Activated T-cell treated with anti-CD3 and anti-CD28 coated beads, Interleukin-2, amount 50 U/mL, for 4 hours (primary cell): ENCODE measurements around the gene C5AR1. TPM values are rescaled to one million over a fixed set of nuclear protein-coding genes. Genes with fewer than 3 reads are reported as not detected.
"Not testable (repeated sequence)": the region's sequence is repeated elsewhere in the genome, so short reads cannot be mapped to it uniquely, and the experiment has no call there.

Experiments used
- ATAC-seq, 2 donors: fragments of 200-7000 bp; cut with Tn5 transposase; one replicate each; pipeline ENCODE4 v1.10.0; 2021
- DNase-seq: peaks from one replicate; pipeline ENCODE4 v3.0.0-alpha.2; 2020
- H3K27me3 Mint-ChIP-seq: one replicate; pipeline ENCODE4 v1.8.0; 2021; ENCODE audit warnings: low read depth, mixed read lengths
- H3K36me3 Mint-ChIP-seq: one replicate; pipeline ENCODE4 v1.8.0; 2022; ENCODE audit warnings: mixed read lengths; ENCODE audit not compliant: insufficient read depth
- H3K4me1 Mint-ChIP-seq: one replicate; pipeline ENCODE4 v1.8.0; 2021; ENCODE audit warnings: low read depth, mixed read lengths
- H3K4me3 Mint-ChIP-seq: one replicate; pipeline ENCODE4 v1.8.0; 2021; ENCODE audit warnings: mild to moderate bottlenecking, moderate library complexity, mixed read lengths
- H3K9me3 Mint-ChIP-seq: one replicate; pipeline ENCODE4 v1.8.0; 2021; ENCODE audit warnings: mixed read lengths
- total RNA-seq, 3 donors: library from RNA; stranded (reverse); gene quantifications; one replicate each; pipeline ENCODE4 v1.2.1, GENCODE V29; 2021

Gene C5AR1
- total RNA-seq, 3 donors from 2014 or later: 0.63 to 0.83 (median 0.68) TPM

- H3K36me3 Mint-ChIP-seq, DNase-seq, H3K9me3 Mint-ChIP-seq, H3K27me3 Mint-ChIP-seq, ATAC-seq, H3K4me3 Mint-ChIP-seq: not testable (repeated sequence)
- H3K4me1 Mint-ChIP-seq: peaks cover 11% of the 10 kb centered on the region
These were observed 27.4 kb downstream of the C5AR1 start for GRCh38 chr19:47336765-47337718.

DNA sequence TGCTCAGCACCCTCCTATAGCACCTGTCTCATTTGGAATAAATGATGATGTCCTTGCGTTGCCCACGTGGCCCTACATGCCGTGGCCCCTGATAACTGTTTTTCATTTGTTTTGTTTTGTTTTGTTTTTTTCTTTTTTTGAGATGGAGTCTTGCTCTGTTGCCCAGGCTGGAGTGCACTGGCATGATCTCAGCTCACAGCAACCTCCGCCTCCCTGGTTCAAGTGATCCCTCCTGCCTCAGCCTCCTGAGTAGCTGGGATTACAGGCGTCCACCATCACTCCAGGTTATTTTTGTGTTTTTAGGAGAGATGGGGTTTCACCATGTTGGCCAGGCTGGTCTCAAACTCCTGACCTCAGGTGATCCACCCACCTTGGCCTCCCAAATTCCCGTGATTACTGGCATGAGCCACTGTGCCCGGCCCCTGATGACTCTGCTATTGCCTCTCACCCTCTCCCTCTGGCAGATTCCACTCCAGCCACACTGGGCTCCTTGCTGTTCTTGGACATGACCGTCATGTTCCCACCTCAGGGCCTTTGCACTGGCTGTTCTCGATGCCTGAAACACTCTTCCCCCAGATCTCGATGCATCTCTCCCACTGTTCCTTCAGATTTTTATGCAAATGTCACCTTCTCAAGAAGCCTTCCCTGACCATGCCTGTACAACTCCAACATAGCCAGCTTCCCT is 29.7 kb downstream of the C5AR1 start:
- H3K4me3 Mint-ChIP-seq: no peak overlapping the region
- no peak for DNase-seq

GRCh38 chr19:47340477-47341208 is 31.0 kb downstream of the C5AR1 start:
- no peaks in the 10 kb centered on the region for H3K9me3 Mint-ChIP-seq
- no peaks in the 10 kb centered on the region for H3K36me3 Mint-ChIP-seq
- peaks cover 10% of the 10 kb centered on the region for H3K4me1 Mint-ChIP-seq
- no peak overlapping the region for H3K4me3 Mint-ChIP-seq
- H3K27me3 Mint-ChIP-seq: no peaks in the 10 kb centered on the region
- no peak for ATAC-seq
- no peak for DNase-seq

More for the DNA sequence above, 29.7 kb downstream of the C5AR1 start:
- H3K4me1 Mint-ChIP-seq: peaks cover 11% of the 10 kb centered on the region
- no peaks in the 10 kb centered on the region for H3K36me3 Mint-ChIP-seq
- H3K27me3 Mint-ChIP-seq: no peaks in the 10 kb centered on the region
- H3K9me3 Mint-ChIP-seq: no peaks in the 10 kb centered on the region
- no peak for ATAC-seq

GRCh38 chr19:47341734-47342133 is 32.1 kb downstream of the C5AR1 start:
- DNase-seq: no peak

GRCh38 chr19:47343194-47343802 is 33.6 kb downstream of the C5AR1 start:
- H3K27me3 Mint-ChIP-seq: no peaks in the 10 kb centered on the region
- no peaks in the 10 kb centered on the region for H3K4me1 Mint-ChIP-seq
- H3K36me3 Mint-ChIP-seq: no peaks in the 10 kb centered on the region
- H3K9me3 Mint-ChIP-seq: no peaks in the 10 kb centered on the region
- ATAC-seq (no peak), DNase-seq (no peak)
- no peak overlapping the region for H3K4me3 Mint-ChIP-seq

More at GRCh38 chr19:47341734-47342133, 32.1 kb downstream of the C5AR1 start:
- no peak overlapping the region for H3K4me3 Mint-ChIP-seq
- no peaks in the 10 kb centered on the region for H3K27me3 Mint-ChIP-seq
- H3K4me1 Mint-ChIP-seq: peaks cover under 1% of the 10 kb centered on the region
- ATAC-seq: no peak
- no peaks in the 10 kb centered on the region for H3K36me3 Mint-ChIP-seq
- H3K9me3 Mint-ChIP-seq: no peaks in the 10 kb centered on the region

DNA sequence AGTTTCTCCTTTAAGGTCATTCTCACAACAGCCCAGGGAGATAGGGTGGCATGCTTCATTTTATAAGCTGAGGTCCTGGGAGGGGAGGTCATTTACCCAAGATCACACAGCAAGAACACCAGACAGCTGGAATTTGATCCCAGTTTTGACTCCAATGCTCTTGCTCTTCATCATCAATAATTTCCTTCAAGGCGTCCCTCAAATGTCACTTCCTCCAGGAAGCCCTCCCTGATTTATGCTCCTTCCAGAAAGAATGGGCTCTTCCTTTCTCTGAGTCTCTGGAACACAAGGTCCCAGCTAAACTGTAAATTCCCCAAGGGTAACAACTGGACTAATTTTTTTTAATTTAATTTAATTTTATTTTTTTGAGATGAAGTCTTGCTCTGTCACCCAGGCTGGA is 34.8 kb downstream of the C5AR1 start:
- no peak for ATAC-seq
- H3K9me3 Mint-ChIP-seq: no peaks in the 10 kb centered on the region
- no peak for DNase-seq
- H3K36me3 Mint-ChIP-seq: no peaks in the 10 kb centered on the region
- H3K27me3 Mint-ChIP-seq: no peaks in the 10 kb centered on the region
- no peak overlapping the region for H3K4me3 Mint-ChIP-seq
- peaks cover 10% of the 10 kb centered on the region for H3K4me1 Mint-ChIP-seq

DNA sequence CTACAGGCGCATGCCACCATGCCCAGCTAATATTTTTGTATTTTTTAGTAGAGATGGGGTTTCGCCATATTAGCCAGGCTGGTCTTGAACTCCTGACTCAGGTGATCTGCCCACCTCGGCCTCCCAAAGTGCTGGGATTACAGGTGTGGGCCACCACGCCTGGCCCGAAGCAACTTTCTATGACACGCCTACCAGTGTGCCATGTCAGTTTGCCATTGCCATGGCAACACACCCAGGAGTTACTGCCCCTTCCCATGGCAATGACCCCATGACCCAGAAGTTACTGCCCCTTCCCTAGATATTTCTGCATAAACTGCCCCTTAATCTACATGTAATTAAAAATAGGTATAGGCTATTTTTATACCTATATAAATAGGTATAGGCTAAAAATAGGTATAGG is 36.4 kb downstream of the C5AR1 start:
- H3K4me1 Mint-ChIP-seq: peaks cover 23% of the 10 kb centered on the region
- DNase-seq, ATAC-seq, H3K9me3 Mint-ChIP-seq, H3K36me3 Mint-ChIP-seq, H3K4me3 Mint-ChIP-seq, H3K27me3 Mint-ChIP-seq: not testable (repeated sequence)

- peak within 1 kb of the TSS; percentile 97 for H3K4me3 Mint-ChIP-seq
- H3K27me3 Mint-ChIP-seq: no peaks in the 10 kb centered on the region
- peaks cover 16% of the 10 kb centered on the region for H3K36me3 Mint-ChIP-seq
- peak; percentile 97 for ATAC-seq
- DNase-seq: peak; percentile 99
- H3K4me1 Mint-ChIP-seq: peaks cover 36% of the 10 kb centered on the region
- H3K9me3 Mint-ChIP-seq: peaks cover 4% of the 10 kb centered on the region
These were observed 39.4 kb downstream of the C5AR1 start, which contains the start of gene DHX34 for GRCh38 chr19:47348819-47349795. TSS of gene DHX34 (plus strand) at chr19:47349315. CDS start at chr19:47353031, 3,716 bp downstream.

- DNase-seq (no peak), ATAC-seq (no peak)
- Mint-ChIP-seq H3K4me3 (peak overlapping the region; percentile 97), H3K9me3 (peaks cover 4% of the 10 kb centered on the region), H3K27me3 (no peaks in the 10 kb centered on the region), H3K4me1 (peaks cover 36% of the 10 kb centered on the region), H3K36me3 (peaks cover 23% of the 10 kb centered on the region)
These were observed 41.0 kb downstream of the C5AR1 start for GRCh38 chr19:47350630-47351029.

DNA sequence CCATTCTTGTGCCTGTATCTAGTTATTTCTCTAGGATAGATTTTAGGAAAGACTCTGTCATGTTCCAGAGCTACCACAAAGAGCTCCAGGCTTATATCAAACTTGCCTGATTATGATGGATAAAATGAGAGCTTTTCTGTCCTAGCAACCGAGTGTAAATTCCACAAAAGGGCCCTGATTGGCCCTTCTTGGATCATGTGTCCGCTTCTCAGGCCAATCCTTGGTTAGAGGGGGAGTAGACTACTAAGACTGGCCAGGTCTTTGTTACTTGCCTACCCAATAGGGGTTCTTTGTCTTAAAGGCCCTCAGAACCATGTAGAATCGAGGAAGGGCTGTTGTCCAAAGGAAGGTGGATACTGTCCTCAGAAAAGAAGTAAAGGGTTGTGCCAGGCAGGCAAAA is 41.9 kb downstream of the C5AR1 start:
- peaks cover 40% of the 10 kb centered on the region for H3K4me1 Mint-ChIP-seq
- peak overlapping the region; percentile 46 for H3K4me3 Mint-ChIP-seq
- ATAC-seq (no peak), DNase-seq (no peak)
- H3K36me3 Mint-ChIP-seq: peaks cover 30% of the 10 kb centered on the region
- no peaks in the 10 kb centered on the region for H3K27me3 Mint-ChIP-seq
- H3K9me3 Mint-ChIP-seq: peaks cover 4% of the 10 kb centered on the region

DNA sequence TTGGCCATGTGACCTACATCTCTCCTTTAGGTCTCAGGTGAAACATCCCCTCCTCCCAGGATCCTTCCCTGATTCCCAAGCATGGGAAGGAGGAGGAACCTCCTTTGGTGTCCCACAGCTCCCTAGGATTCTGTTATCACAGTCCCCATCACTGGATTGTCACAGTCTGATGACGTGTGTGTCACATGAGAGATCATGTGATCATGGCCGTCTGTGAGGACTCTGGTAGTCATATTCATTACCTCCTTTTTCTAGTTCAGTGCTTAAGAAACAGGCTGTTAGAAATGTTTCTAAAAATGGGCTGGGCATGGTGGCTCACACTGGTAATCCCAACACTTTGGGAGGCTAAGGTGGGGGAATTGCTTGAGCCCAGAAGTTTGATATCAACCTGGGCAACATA is 42.4 kb downstream of the C5AR1 start:
- H3K9me3 Mint-ChIP-seq: peaks cover 4% of the 10 kb centered on the region
- H3K4me3 Mint-ChIP-seq: no peak overlapping the region
- ATAC-seq (no peak), DNase-seq (no peak)
- no peaks in the 10 kb centered on the region for H3K27me3 Mint-ChIP-seq
- H3K36me3 Mint-ChIP-seq: peaks cover 33% of the 10 kb centered on the region
- H3K4me1 Mint-ChIP-seq: peaks cover 40% of the 10 kb centered on the region

- ATAC-seq (no peak), DNase-seq (no peak)
- Mint-ChIP-seq H3K4me3 (no peak overlapping the region), H3K9me3 (peaks cover 4% of the 10 kb centered on the region), H3K4me1 (peaks cover 40% of the 10 kb centered on the region), H3K36me3 (peaks cover 40% of the 10 kb centered on the region), H3K27me3 (no peaks in the 10 kb centered on the region)
These were observed 43.6 kb downstream of the C5AR1 start for GRCh38 chr19:47353307-47353712.

DNA sequence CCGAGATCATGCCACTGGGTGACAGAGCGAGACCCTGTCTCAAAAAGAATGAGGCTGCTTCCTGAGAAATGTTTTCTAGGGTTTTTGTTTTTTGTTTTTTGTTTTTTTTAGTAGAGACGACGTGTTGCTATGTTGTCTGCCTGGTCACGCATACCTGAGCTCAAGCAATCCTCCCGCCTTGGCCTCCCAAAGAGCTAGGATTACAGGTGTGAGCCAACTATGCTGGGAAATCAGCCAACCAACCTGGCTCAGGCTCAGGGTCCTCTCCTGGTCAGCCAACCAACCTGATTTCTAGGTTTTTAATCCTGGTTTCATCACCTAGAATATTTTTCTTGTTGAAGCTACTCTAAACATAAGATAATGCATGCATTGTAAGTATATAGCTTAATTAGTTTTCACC is 47.2 kb downstream of the C5AR1 start:
- H3K4me1 Mint-ChIP-seq: peaks cover 11% of the 10 kb centered on the region
- peaks cover 50% of the 10 kb centered on the region for H3K36me3 Mint-ChIP-seq
- H3K4me3 Mint-ChIP-seq: no peak overlapping the region
- no peaks in the 10 kb centered on the region for H3K27me3 Mint-ChIP-seq
- H3K9me3 Mint-ChIP-seq: no peaks in the 10 kb centered on the region
- DNase-seq (no peak), ATAC-seq (no peak)
